ENCODE measurements around the gene OBSL1.

DNA sequence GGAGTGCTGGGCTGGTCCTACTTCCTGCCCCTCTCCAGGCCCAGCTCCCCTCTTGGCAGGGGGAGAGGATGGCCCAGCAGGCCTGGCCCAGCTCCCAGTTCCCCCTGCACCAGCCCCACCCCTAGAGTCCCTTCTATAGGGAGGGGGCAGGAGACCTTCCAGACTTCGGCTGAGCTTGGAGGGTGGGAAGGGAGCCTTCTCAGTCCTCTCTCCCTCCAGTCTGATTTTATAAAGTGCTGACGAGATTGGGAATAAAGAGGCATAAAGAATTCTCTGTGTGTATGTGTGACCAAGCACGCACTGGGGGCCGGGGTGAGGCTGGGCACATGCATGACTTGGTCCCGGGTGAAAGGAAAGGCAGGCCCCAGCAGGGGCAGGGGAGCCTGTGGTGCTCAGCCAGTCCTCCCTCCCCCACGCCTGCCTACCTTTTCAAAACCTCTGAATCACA, 32.8 kb downstream of the OBSL1 start:
- TF ChIP-seq CTCF (conservative IDR thresholded peaks at IDR 0.05 in 1 of 2, IDR thresholded peaks at IDR 0.05 in 1 of 2; ENCODE audit: extremely low read depth in 1 of 2, insufficient read depth in 1 of 2, low read depth in 1 of 2, low read length in 2 of 2), result no peak
- no peak for TF ChIP-seq EZH2 (IDR thresholded peaks at IDR 0.05; ENCODE audit: borderline replicate concordance, low read length)

Measured in mammary epithelial cell (primary cell).